ENCODE data around the gene ETF1.
A peak's percentile ranks its signal among the peaks of the same experiment; 100 is the strongest.

Gene ETF1

DNA sequence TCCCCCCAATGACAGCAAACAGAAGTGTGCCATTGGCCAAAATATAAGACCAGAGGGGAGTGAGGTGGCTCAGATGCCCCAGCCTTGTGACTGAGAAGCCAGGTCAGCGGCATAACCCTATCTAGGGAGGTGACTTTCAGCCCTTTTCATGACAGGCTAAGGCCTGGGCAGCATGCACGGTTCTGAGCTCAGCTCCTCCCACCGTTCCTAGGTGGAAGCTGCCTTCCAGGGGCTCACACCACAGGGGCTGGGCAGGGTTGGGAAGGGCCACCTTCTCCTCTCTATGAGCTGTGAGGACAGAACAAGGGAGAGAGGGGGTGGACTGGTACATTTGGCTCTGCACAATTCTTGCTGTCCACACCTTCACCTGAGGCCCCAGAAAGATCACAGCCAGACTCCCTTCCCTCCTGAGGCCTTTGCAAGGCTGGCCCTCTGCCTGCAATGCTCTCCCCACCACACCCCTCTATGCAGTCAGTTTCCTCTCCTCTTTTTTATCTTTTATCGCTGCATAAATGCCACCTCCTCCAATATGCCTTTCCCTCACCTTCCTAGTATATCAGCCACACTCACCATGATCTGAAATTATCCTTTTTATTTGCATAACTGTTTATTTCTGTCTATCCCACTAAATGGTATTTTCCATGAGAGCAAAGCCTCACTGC is 82.9 kb downstream of the ETF1 start:
- DNase-seq, result no peak

GRCh38 chr5:138459311-138459933 is 83.6 kb downstream of the ETF1 start:
- DNase-seq, result peak; percentile 83

GRCh38 chr5:138458856-138459255 is 84.2 kb downstream of the ETF1 start:
- no peak for DNase-seq

DNA sequence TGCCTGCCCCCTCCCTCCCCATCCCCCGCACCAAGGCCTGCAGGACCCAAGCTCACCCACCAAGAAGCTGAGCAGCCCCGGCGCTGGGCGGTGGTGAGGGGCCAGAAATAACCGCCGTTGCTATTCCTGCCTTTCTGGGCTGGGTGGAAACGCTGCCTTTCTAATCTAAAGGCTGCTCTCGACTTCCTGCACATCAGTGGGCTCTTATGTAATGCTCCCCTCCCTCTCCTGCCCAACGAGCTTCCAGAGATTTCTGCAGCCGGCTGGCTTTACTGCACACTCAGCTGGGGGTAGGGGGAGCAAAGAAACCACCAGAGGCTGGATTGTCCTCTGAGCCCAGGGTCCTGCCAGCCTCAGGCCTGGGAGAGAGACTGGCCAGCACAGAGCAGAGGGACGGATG is 84.7 kb downstream of the ETF1 start:
- no peak for DNase-seq

GRCh38 chr5:138457531-138458275 is 85.3 kb downstream of the ETF1 start:
- DNase-seq, result no peak
